Ascending aorta (tissue), 2 donors: Measurements from ENCODE around the gene ARHGAP26. TPM values are rescaled to one million over a fixed set of nuclear protein-coding genes. Genes with fewer than 3 reads are reported as not detected.
"Not testable (repeated sequence)": the region's sequence is repeated elsewhere in the genome, so short reads cannot be mapped to it uniquely, and the experiment has no call there.

Experiments
- DNase-seq, 2 donors: peaks; one replicate each; pipeline ENCODE4 v3.0.0-alpha.2; 2019; ENCODE audit warnings: low spot score in 2 of 2
- H3K27ac ChIP-seq, 2 donors: fragments of 200-600 bp; sonication (generic); one replicate each; pipeline ENCODE4 v1.5.1; 2016 to 2017; ENCODE audit warnings: mild to moderate bottlenecking in 1 of 2
- H3K27me3 ChIP-seq: fragments of 200-600 bp; sonication (generic); one replicate; pipeline ENCODE4 v1.5.1; 2017
- H3K36me3 ChIP-seq, 2 donors: fragments of 200-600 bp; sonication (generic); one replicate each; pipeline ENCODE4 v1.5.1; 2016
- H3K4me1 ChIP-seq, 2 donors: fragments of 200-600 bp; sonication (generic); one replicate each; pipeline ENCODE4 v1.5.1; 2016 to 2017; ENCODE audit warnings: mild to moderate bottlenecking in 1 of 2
- H3K4me3 ChIP-seq, 2 donors: fragments of 200-600 bp; sonication (generic); one replicate each; pipeline ENCODE4 v1.5.1; 2016 to 2017; ENCODE audit warnings: mild to moderate bottlenecking in 1 of 2
- H3K9me3 ChIP-seq, 2 donors: fragments of 200-600 bp; sonication (generic); one replicate each; pipeline ENCODE4 v1.5.1; 2016
- CTCF ChIP-seq, 3 experiments: fragments of 200-600 bp in 2 of 3; fragments of 450-650 bp in 1 of 3; sonication (generic) in 2 of 3; IDR thresholded peaks; one replicate each; pipeline ENCODE4 v1.5.1; 2016 to 2019; ENCODE audit warnings: antibody characterized with exemption in 3 of 3, mild to moderate bottlenecking in 1 of 3, moderate library complexity in 1 of 3
- intact Hi-C: fragments of 100-400 bp; cut with DNase I; formaldehyde crosslinking; loops from one replicate; pipeline ENCODE4 v1.15.1; 2023
- total RNA-seq: library from RNA; depleted of rRNA; stranded (reverse); fragments of >200 nt; gene quantifications from one replicate; pipeline ENCODE4 v1.1.0, GENCODE V29; 2016

Gene ARHGAP26
- total RNA-seq, 1 donor from 2014 or later, result 34.9 TPM

DNA sequence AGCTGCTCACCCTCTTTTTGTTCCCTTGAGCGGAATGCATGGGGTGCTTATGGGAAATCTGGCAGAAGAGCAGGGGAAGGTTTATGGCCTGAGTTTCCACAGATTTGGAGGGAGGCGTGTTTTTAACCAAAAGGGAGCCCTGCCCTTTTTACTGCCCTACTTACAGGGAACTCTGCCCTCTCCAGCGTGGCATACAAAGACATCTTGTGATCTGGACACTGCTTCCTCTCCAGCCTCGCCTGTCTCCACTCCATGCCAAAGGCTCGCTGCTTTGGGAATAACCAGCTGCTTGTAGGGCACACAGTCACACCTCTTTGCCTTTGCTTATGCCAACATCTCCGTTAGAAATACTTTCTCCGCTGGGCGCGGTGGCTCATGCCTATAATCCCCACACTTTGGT lies 314.2 kb downstream of the ARHGAP26 start:
- intact Hi-C loops, result no loop called here
- Histone ChIP-seq H3K4me3 (no peak overlapping the region), H3K9me3 (no peaks in the 10 kb centered on the region), H3K27ac (no peak overlapping the region), H3K27me3 (no peaks in the 10 kb centered on the region), H3K36me3 (peaks cover 0 to 5% of the 10 kb centered on the region in 2 donors), H3K4me1 (no peaks in the 10 kb centered on the region)
- no peak for TF ChIP-seq CTCF (IDR thresholded peaks at IDR 0.05)
- DNase-seq, result no peak

DNA sequence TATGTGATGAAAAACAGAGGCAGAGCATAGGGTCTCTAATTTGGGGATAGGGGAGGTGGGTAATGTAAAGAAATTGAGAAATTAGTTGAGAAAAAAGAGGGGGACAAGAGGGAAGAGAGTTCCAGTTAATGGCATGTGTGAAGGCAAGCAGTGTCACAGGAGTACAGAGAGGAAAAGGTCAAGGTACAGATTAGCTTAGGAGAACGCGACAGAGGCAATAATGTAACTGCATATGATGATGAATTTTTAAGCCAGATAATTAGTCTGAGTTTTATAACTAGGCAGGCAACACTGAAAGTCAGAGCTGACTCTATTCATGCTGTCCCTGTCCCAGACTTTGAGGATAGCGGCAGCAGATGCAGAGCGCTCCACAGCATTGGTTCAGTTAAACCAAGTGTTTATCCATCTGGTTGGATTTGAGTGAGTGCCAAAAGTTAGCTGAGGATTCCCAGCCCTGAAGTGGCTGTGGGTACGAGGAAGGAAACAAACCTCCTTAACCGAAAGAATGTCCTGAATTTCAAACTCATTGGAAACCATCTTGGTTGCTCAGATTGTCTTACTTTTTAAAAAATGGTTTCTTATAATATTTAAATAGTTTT lies 315.2 kb downstream of the ARHGAP26 start:
- intact Hi-C loops, result no loop called here
- no peak for DNase-seq
- peaks cover 0 to 5% of the 10 kb centered on the region in 2 donors for H3K36me3 ChIP-seq
- no peak for TF ChIP-seq CTCF (IDR thresholded peaks at IDR 0.05)
- no peak overlapping the region for H3K27ac ChIP-seq
- no peaks in the 10 kb centered on the region for H3K4me1 ChIP-seq
- H3K9me3 ChIP-seq, result no peaks in the 10 kb centered on the region
- H3K27me3 ChIP-seq, result no peaks in the 10 kb centered on the region
- H3K4me3 ChIP-seq, result no peak overlapping the region

GRCh38 chr5:143086546-143086907 lies 316.4 kb downstream of the ARHGAP26 start:
- Histone ChIP-seq H3K36me3 (peaks cover 0 to 5% of the 10 kb centered on the region in 2 donors), H3K9me3 (no peaks in the 10 kb centered on the region), H3K4me1 (no peaks in the 10 kb centered on the region), H3K27ac (no peak overlapping the region), H3K4me3 (no peak overlapping the region), H3K27me3 (no peaks in the 10 kb centered on the region)
- intact Hi-C loops, result no loop called here
- DNase-seq, result no peak
- TF ChIP-seq CTCF (IDR thresholded peaks at IDR 0.05), result no peak

- Histone ChIP-seq H3K4me1 (no peaks in the 10 kb centered on the region), H3K9me3 (no peaks in the 10 kb centered on the region), H3K36me3 (peaks cover 0 to 5% of the 10 kb centered on the region in 2 donors), H3K4me3 (no peak overlapping the region), H3K27ac (no peak overlapping the region), H3K27me3 (no peaks in the 10 kb centered on the region)
- intact Hi-C loops, result no loop called here
- no peak for TF ChIP-seq CTCF (IDR thresholded peaks at IDR 0.05)
- DNase-seq, result no peak
These were observed 316.9 kb downstream of the ARHGAP26 start for GRCh38 chr5:143086908-143087637.

GRCh38 chr5:143088702-143089101 lies 318.5 kb downstream of the ARHGAP26 start:
- H3K4me3 ChIP-seq, H3K36me3 ChIP-seq, H3K4me1 ChIP-seq, DNase-seq, H3K27ac ChIP-seq, intact Hi-C loops, H3K9me3 ChIP-seq, H3K27me3 ChIP-seq: not testable (repeated sequence)

DNA sequence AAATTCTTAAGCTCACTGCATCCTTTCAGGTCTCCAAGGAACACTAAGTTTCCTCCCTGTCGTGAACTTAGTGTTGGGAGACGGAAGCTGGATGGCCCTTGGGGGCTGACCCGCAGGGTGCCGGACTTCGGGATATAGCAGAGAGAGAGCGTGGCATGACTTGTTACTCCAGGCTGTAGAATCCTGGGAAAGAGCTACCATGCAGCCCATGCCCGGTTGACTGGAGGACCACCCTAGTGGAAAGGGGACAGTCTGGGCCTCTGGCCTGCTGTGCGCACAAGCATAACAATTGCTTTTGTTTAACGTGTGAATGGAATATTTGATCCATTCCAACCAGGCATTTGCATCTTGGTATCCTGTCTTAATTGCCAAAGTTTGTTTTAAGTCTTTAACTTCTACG lies 319.9 kb downstream of the ARHGAP26 start:
- H3K27ac ChIP-seq, H3K9me3 ChIP-seq, DNase-seq, H3K36me3 ChIP-seq, intact Hi-C loops, H3K27me3 ChIP-seq, H3K4me1 ChIP-seq, H3K4me3 ChIP-seq: not testable (repeated sequence)

GRCh38 chr5:143092711-143093451 lies 322.7 kb downstream of the ARHGAP26 start:
- H3K9me3 ChIP-seq, DNase-seq, H3K27me3 ChIP-seq, H3K36me3 ChIP-seq, H3K4me3 ChIP-seq, H3K27ac ChIP-seq, intact Hi-C loops, H3K4me1 ChIP-seq: not testable (repeated sequence)
